H1 (cell line): ENCODE data around the gene DIPK1B. TPM values are rescaled to one million over a fixed set of nuclear protein-coding genes. Genes with fewer than 3 reads are reported as not detected.

Source experiments
- CTCF ChIA-PET: fragments of 300-600 bp; sonication (Branson Sonifier 250); formaldehyde crosslinking; loops from one replicate; lab custom pipeline; 2021; ENCODE audit not compliant: partially characterized antibody; lab: Charles Lee
- POLR2A ChIA-PET: fragments of 300-600 bp; sonication (Branson Sonifier 250); formaldehyde crosslinking; loops from one replicate; lab custom pipeline; 2021; ENCODE audit warnings: inconsistent platforms; ENCODE audit not compliant: partially characterized antibody; lab: Charles Lee
- DNase-seq, 2 experiments: peaks; one replicate each; pipeline versions ENCODE4 v3.0.0 to v3.0.0-alpha.2; 2010 to 2022; ENCODE audit warnings: low spot score in 2 of 2, low read depth in 1 of 2, mixed read lengths in 1 of 2
- FAIRE-seq: peaks from 2 replicates; lab custom pipeline; 2011; peaks lifted over from hg19 to GRCh38; lab: Jason Lieb, UNC
- H2AFZ ChIP-seq: 2 replicates; pipeline ENCODE4 v1.8.1; 2012; ENCODE audit warnings: low read length, inconsistent platforms
- H2AK5ac ChIP-seq: 2 replicates; pipeline ENCODE4 v1.6.1; 2013; ENCODE audit warnings: low read depth, low read length
- H2BK120ac ChIP-seq: replicated peaks from 2 replicates; pipeline ENCODE3; 2013; ENCODE audit warnings: low read depth, low read length, inconsistent platforms
- H2BK12ac ChIP-seq: 2 replicates; pipeline ENCODE4 v1.6.1; 2013; ENCODE audit warnings: low read depth, low read length
- H2BK15ac ChIP-seq: 2 replicates; pipeline ENCODE4 v1.6.1; 2013; ENCODE audit warnings: low read length
- H2BK20ac ChIP-seq: 2 replicates; pipeline ENCODE4 v1.6.1; 2013; ENCODE audit warnings: low read length
- H2BK5ac ChIP-seq: 2 replicates; pipeline ENCODE4 v1.6.1; 2013; ENCODE audit warnings: low read depth, low read length
- H3K14ac ChIP-seq: 2 replicates; pipeline ENCODE4 v1.6.1; 2013; ENCODE audit warnings: inconsistent platforms; ENCODE audit not compliant: insufficient read length
- H3K18ac ChIP-seq: 2 replicates; pipeline ENCODE4 v1.6.1; 2013; ENCODE audit warnings: low read length; ENCODE audit errors: extremely low read depth
- H3K23ac ChIP-seq: 2 replicates; pipeline ENCODE4 v1.6.1; 2013; ENCODE audit warnings: inconsistent platforms; ENCODE audit not compliant: insufficient read length
- H3K23me2 ChIP-seq: 2 replicates; pipeline ENCODE4 v1.6.1; 2013; ENCODE audit warnings: low read depth, low read length
- H3K27ac ChIP-seq: 2 replicates; pipeline ENCODE4 v1.6.1; 2011; ENCODE audit warnings: low read depth, low read length, inconsistent platforms
- H3K27me3 ChIP-seq, 4 experiments: replicated peaks in 1 of 4; 1 replicate in 1 of 4; 2 replicates in 3 of 4; pipeline versions ENCODE4 v1.6.1 to v1.8.1; 2011 to 2013; ENCODE audit warnings: low read length in 3 of 4, mild to moderate bottlenecking in 3 of 4, inconsistent platforms in 2 of 4, mixed read lengths in 2 of 4, moderate library complexity in 1 of 4; ENCODE audit not compliant: control insufficient read depth in 3 of 4, insufficient read depth in 3 of 4; ENCODE audit errors: extremely low read depth in 1 of 4
- H3K36me3 ChIP-seq, 4 experiments: 2 replicates each; pipeline versions ENCODE4 v1.6.1 to v1.8.1; 2011 to 2013; ENCODE audit warnings: mild to moderate bottlenecking in 4 of 4, low read length in 3 of 4, moderate library complexity in 2 of 4, control low read depth in 1 of 4, inconsistent platforms in 1 of 4; ENCODE audit not compliant: insufficient read depth in 4 of 4, control insufficient read depth in 2 of 4
- H3K4ac ChIP-seq: replicated peaks from 2 replicates; pipeline ENCODE3; 2013; ENCODE audit warnings: low read length, low read depth, mixed read lengths, inconsistent platforms; ENCODE audit not compliant: insufficient read length
- H3K4me1 ChIP-seq, 4 experiments: replicated peaks in 1 of 4; 1 replicate in 1 of 4; 2 replicates in 3 of 4; pipeline versions ENCODE4 v1.6.1 to v1.8.1; 2011 to 2013; ENCODE audit warnings: low read length in 3 of 4, inconsistent platforms in 2 of 4, mixed read lengths in 1 of 4; ENCODE audit not compliant: insufficient read depth in 4 of 4, control insufficient read depth in 3 of 4
- H3K4me2 ChIP-seq, 2 experiments: 2 replicates each; pipeline versions ENCODE4 v1.6.1 to v1.8.1; 2011 to 2013; ENCODE audit warnings: low read depth in 2 of 2, low read length in 2 of 2, control low read depth in 1 of 2, inconsistent platforms in 1 of 2, mild to moderate bottlenecking in 1 of 2; ENCODE audit not compliant: insufficient read depth in 1 of 2
- H3K4me3 ChIP-seq, 4 experiments: fragments of 200-600, 300-600 bp in 1 of 4; sonication (generic), shearing (Covaris generic), sonication (Bioruptor Twin) in 1 of 4; 2 replicates each; pipeline versions ENCODE4 v1.5.1 to v1.8.1; 2011 to 2016; ENCODE audit warnings: low read length in 4 of 4, low read depth in 3 of 4, control low read depth in 2 of 4, inconsistent platforms in 2 of 4, mild to moderate bottlenecking in 2 of 4, mixed read lengths in 1 of 4, moderate library complexity in 1 of 4; ENCODE audit not compliant: insufficient read depth in 2 of 4; ENCODE audit errors: extremely low read depth in 1 of 4
- H3K56ac ChIP-seq: replicated peaks from 2 replicates; pipeline ENCODE3; 2013; ENCODE audit warnings: low read depth, mild to moderate bottlenecking, mixed read lengths, low read length, inconsistent platforms; ENCODE audit not compliant: insufficient read length
- H3K79me1 ChIP-seq: 2 replicates; pipeline ENCODE4 v1.6.1; 2013; ENCODE audit warnings: low read depth, low read length, control low read depth
- H3K79me2 ChIP-seq, 2 experiments: 2 replicates each; pipeline versions ENCODE4 v1.6.1 to v1.8.1; 2012 to 2013; ENCODE audit warnings: low read length in 2 of 2, mild to moderate bottlenecking in 2 of 2, inconsistent platforms in 1 of 2; ENCODE audit not compliant: insufficient read depth in 2 of 2, control insufficient read depth in 1 of 2
- H3K9ac ChIP-seq, 4 experiments: replicated peaks in 1 of 4; 1 replicate in 1 of 4; 2 replicates in 3 of 4; pipeline versions ENCODE4 v1.6.1 to v1.8.1; 2011 to 2013; ENCODE audit warnings: low read depth in 3 of 4, low read length in 3 of 4, control low read depth in 2 of 4, mild to moderate bottlenecking in 2 of 4, moderate library complexity in 2 of 4, inconsistent platforms in 1 of 4; ENCODE audit errors: extremely low read depth in 1 of 4
- H3K9me3 ChIP-seq, 2 experiments: 2 replicates each; pipeline versions ENCODE4 v1.6.1 to v1.8.1; 2012 to 2013; ENCODE audit warnings: mild to moderate bottlenecking in 2 of 2, moderate library complexity in 2 of 2, control low read depth in 1 of 2, inconsistent platforms in 1 of 2, low read depth in 1 of 2, low read length in 1 of 2, mixed read lengths in 1 of 2; ENCODE audit not compliant: insufficient read depth in 2 of 2
- H4K20me1 ChIP-seq, 2 experiments: replicated peaks in 1 of 2; 2 replicates each; pipeline versions ENCODE3 to v1.8.1; 2011 to 2013; ENCODE audit warnings: inconsistent platforms in 2 of 2, low read length in 2 of 2, mild to moderate bottlenecking in 1 of 2; ENCODE audit not compliant: insufficient read depth in 2 of 2, control insufficient read depth in 1 of 2
- H4K5ac ChIP-seq: 2 replicates; pipeline ENCODE4 v1.6.1; 2013; ENCODE audit warnings: low read length, low read depth, mixed read lengths, inconsistent platforms; ENCODE audit not compliant: insufficient read length
- H4K8ac ChIP-seq: 2 replicates; pipeline ENCODE4 v1.8.0; 2013; ENCODE audit warnings: mild to moderate bottlenecking, moderate library complexity, low read length, inconsistent platforms; ENCODE audit not compliant: insufficient read depth; ENCODE audit errors: extremely low read depth
- H4K91ac ChIP-seq: replicated peaks from 2 replicates; pipeline ENCODE3; 2013; ENCODE audit warnings: low read length, mixed read lengths, inconsistent platforms; ENCODE audit not compliant: insufficient read length
- ZNF274 ChIP-seq: IDR thresholded peaks from 2 replicates; pipeline ENCODE4 v1.7.0; 2012; ENCODE audit warnings: low read length, borderline replicate concordance; ENCODE audit errors: extremely low read depth
- WGBS, 2 experiments: shearing (Covaris generic) in 1 of 2; methylation state at CpG; one replicate each; pipeline versions ENCODE4 v1.1.6 to v1.1.7; 2013 to 2015; ENCODE audit warnings: low lambda C conversion rate in 2 of 2, mixed read lengths in 2 of 2, inconsistent platforms in 1 of 2, low coverage in 1 of 2, missing lambda C conversion rate in 1 of 2; ENCODE audit not compliant: insufficient replicate concordance in 2 of 2, insufficient coverage in 1 of 2, insufficient read length in 1 of 2; ENCODE audit errors: extremely low coverage in 1 of 2, missing lambda C conversion rate in 1 of 2; 5-methylcytosine and 5-hydroxymethylcytosine counted together
- polyA plus RNA-seq, 7 experiments: library from polyadenylated mRNA; depleted of rRNA in 3 of 7; stranded (reverse) in 5 of 7; unstranded in 2 of 7; fragments of >200 nt in 5 of 7; fragments of 200-250 nt in 2 of 7; gene quantifications; 1 replicate in 5 of 7; 2 replicates in 1 of 7; 4 replicates in 1 of 7; pipeline versions ENCODE4 v1.2.1 to v1.2.3, GENCODE V29; 2011 to 2013; ENCODE audit warnings: missing spikeins in 2 of 7, mixed read lengths in 2 of 7
- total RNA-seq: library from RNA; stranded (reverse); fragmentation: NEBNext Ultra II Directional; extraction: Animal tissue kit (Norgen Biotek cat#: 25700); gene quantifications from 2 replicates; pipeline ENCODE4 v1.2.1, GENCODE V29; 2021

The DIPK1B gene
- total and polyA plus RNA-seq, 2 of the 8 experiments (the other 6 are each of a cell fraction or from before 2014, with no cell fraction given): 32.3 to 64.8 TPM

DNA sequence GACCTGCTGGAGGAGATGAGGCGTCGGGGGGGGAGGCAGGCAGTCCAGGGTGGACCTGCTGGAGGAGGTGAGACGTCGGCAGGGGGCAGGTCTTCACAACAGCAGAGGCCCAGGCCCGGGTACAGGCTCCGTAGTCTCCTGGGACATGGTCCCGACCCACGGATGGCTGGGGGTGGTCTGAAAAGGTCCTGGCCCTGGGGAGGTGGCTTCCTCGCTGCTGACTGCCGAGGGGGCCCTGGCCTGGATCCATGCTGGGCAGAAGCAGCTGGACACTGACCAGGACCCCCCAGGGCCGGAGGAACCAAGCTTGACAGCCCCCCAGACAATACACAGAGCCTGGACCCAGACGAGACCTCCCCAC, 41.1 kb upstream of the DIPK1B start:
- no peak overlapping the region for H3K4me3 ChIP-seq
- CTCF ChIA-PET: interaction anchor here (0.6 to 6.5 kb wide), 40 partner anchors 10 to 894 kb away, joined by 3 to 125 read pairs (median 5); partner anchors contain the start of genes AGPAT2, EGFL7 and LCN6
- no peaks in the 10 kb centered on the region for H3K27me3 ChIP-seq
- peaks cover 0 to 4% (median 3%) of the 10 kb centered on the region in 4 experiments; a peak in 4 of 7 replicates for H3K4me1 ChIP-seq
- no peak overlapping the region for H4K8ac ChIP-seq
- POLR2A ChIA-PET: interaction anchor here (0.8 to 3.2 kb wide), 8 partner anchors 9 to 122 kb away, joined by 3 to 15 read pairs (median 4); partner anchors contain the start of gene EGFL7
- no peak for TF ChIP-seq ZNF274
- no peak for DNase-seq
- no peaks in the 10 kb centered on the region for H3K9me3 ChIP-seq
- H3K56ac ChIP-seq: no peak overlapping the region
- no peaks in the 10 kb centered on the region for H3K79me2 ChIP-seq
- no peak overlapping the region for H2BK120ac ChIP-seq
- H2AK5ac ChIP-seq: no peak overlapping the region
- no peak overlapping the region for H3K9ac ChIP-seq
- H3K4me2 ChIP-seq: no peak overlapping the region
- H3K4ac ChIP-seq: no peak overlapping the region
- no peaks in the 10 kb centered on the region for H3K23me2 ChIP-seq
- no peak overlapping the region for H3K18ac ChIP-seq
- WGBS, 2 experiments: 82% methylated on average over 6 of the region's 12 CpGs; no CpG with 5 or more reads in 1 of the 2 experiments
- no peak overlapping the region for H2BK20ac ChIP-seq
- no peaks in the 10 kb centered on the region; a peak in 2 of 8 replicates for H3K36me3 ChIP-seq
- H4K5ac ChIP-seq: no peak overlapping the region
- no peak overlapping the region for H3K14ac ChIP-seq
- peaks cover 0 to 9% of the 10 kb centered on the region in 2 experiments for H4K20me1 ChIP-seq
- no peaks in the 10 kb centered on the region for H3K79me1 ChIP-seq
- no peak overlapping the region for H3K27ac ChIP-seq
- no peak for FAIRE-seq
- no peak overlapping the region for H4K91ac ChIP-seq
- no peak overlapping the region for H2BK15ac ChIP-seq
- no peak overlapping the region for H3K23ac ChIP-seq
- H2AFZ ChIP-seq: no peak overlapping the region
- H2BK5ac ChIP-seq: no peak overlapping the region
- H2BK12ac ChIP-seq: no peak overlapping the region
